Stimulated activated CD8-positive, alpha-beta memory T cell treated with anti-CD3 and anti-CD28 coated beads, Interleukin-4, amount 100 ng/mL, for 4 hours (primary cell): Measurements from ENCODE around the gene ADAM29.
"Not testable (repeated sequence)": the region's sequence is repeated elsewhere in the genome, so short reads cannot be mapped to it uniquely, and the experiment has no call there.

Experiments
- DNase-seq, 2 donors: peaks; one replicate each; pipeline ENCODE4 v3.0.0-alpha.2; 2020; ENCODE audit warnings: low read depth in 2 of 2, low spot score in 1 of 2

ADAM29 gene

DNA sequence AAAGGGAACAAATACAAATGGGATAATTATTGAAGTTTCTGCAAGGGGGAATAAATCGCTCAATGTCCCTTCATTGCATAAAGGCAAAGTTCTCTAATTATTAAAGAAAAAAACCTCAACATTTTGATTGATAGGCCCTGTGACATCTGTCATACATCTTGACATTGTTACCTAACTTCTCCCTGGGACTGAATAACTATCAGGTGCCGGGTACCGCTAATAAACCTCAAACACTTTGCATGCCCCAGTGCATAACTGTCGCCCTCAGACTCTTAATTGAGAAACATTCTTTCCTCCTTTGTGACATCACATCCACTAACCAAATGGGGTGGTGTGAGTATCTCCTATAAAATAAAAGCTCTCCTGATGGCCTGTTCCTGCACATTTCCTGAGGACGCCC lies at the start of gene ADAM29:
Gene ADAM29 (plus strand): TSS at position 301 of the 400 bp plus-strand sequence. CDS start 57,168 bp downstream, outside the sequence.
- no peak for DNase-seq

DNA sequence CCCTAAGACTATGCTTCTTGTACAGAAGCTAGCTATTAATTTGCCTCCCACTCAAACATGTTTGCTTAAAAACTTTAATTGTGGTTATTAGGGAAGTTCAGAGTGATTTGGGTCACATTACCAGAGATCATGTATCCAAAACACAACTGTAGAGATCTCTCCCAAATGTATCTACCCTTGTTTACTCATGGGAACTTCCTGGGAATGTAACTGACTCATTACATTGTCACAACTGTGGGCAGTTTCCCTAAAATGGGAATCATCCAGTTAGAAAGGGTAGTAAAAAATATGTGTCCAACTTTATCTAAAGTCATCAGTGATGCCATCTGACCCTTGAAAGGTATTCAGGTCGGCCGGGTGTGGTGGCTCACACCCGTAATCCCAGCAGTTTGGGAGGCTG lies 48.8 kb upstream of the ADAM29 start:
- no peak for DNase-seq

DNA sequence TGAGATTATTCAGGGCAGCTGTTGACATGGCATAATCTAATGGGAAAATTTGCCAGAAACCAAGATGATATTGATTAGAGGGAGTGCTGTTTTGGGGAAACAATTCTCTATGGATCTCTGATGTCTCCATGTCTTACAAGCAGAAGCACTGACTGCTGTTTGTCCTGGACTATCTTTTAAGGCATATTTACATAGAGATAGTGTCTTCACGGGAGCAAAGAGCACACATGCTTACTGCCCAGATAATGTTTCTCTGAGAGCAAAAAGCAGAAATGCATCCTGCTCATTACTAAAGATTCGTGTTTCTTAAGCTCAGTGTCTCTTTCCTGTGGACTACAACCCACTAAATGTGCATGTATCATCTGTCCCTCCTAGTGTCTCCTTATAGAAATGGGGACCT lies 47.8 kb upstream of the ADAM29 start:
- DNase-seq: no peak

DNA sequence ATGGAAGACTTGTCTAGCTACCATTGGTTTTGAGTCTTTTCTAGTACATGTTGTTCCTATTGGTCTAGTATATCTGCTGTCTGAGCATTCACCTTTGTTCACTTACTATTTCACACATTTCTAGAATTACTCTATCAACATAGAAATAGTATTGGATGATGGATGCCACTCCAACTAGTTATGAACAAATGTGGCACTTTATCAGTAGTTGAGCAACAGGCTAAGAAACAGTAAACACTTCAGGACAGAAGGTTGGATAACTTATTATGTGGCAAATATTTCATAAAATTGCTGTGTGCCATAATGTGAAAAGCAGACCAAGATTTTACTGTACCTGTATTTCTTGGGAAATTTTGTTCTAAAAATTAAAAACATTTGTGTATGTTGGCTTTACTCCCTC lies 46.8 kb upstream of the ADAM29 start:
- no peak for DNase-seq

DNA sequence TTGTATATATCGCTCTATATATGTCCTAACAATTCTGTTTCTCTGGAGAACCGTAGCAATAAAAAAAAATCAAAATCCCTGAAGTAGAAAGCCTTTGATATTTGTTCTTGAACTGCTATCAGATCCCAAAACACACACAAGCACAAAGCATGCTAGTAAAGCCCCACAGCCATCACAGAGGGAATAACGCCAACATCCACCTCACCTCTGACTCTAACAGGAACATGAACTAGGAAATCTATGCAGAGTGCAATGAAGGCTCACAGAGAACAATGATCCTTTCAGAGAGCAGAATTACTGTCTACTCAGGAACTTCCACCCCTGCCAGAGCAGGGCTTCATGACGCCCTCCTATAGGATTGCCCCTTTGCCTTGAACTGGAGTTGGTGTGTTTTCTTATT lies 45.0 kb upstream of the ADAM29 start:
- DNase-seq: not testable (repeated sequence)

DNA sequence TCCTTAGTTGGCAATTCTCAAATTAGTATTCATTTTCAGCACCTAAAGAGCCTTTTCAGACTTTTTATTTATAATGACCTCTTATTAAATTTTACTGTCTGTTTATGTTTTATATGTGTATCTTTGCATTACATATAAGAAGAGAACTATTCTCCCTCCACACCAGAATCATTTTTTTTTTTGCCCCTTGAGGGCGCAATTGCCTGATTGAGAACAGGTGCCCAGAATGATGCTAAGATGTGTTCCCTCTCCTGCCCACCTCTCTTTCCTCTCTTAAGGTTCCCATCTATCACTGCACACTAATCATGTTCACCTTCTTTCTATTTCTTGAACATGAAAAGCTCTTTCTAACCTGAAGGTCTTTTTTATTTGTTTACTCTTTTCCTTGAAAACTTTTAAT lies 44.2 kb upstream of the ADAM29 start:
- no peak for DNase-seq

DNA sequence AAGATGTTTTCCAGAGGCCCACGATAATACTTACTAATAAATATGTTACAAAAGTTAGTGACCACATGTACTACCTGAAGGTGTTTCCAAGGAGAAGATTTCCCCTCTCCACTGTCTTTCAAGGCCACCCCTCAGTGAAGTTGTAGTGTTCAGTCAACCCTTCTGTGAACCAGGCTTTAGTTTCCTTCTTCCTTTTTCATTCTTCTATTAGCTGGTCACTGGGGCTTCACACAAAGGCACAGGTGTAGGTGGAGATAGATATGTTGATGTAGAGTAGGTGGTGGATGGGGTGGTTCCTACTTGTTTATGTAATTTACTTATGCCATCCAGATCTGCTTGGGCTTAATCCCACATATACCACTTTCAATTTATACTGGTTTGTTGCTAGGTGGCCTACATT lies 43.3 kb upstream of the ADAM29 start:
- no peak for DNase-seq

DNA sequence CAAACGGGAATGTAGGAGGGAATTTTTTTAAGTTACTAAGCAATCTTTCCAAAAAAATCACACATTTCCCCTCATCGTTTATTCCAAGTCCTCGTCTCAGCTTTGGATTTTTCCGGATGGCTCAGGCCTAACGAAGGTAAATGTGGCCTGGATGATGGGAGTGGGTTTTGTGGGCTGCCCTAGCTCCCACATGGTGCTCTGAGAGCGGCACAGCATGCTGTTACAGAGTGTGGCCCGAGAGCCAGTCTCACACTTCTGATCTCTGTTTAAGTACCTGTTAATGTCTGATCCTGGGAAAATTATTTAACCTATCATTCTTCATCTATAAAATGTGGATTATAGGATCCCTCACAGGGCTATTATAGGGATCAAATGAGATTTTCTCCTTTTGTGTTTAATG lies 38.2 kb upstream of the ADAM29 start:
- DNase-seq: no peak

DNA sequence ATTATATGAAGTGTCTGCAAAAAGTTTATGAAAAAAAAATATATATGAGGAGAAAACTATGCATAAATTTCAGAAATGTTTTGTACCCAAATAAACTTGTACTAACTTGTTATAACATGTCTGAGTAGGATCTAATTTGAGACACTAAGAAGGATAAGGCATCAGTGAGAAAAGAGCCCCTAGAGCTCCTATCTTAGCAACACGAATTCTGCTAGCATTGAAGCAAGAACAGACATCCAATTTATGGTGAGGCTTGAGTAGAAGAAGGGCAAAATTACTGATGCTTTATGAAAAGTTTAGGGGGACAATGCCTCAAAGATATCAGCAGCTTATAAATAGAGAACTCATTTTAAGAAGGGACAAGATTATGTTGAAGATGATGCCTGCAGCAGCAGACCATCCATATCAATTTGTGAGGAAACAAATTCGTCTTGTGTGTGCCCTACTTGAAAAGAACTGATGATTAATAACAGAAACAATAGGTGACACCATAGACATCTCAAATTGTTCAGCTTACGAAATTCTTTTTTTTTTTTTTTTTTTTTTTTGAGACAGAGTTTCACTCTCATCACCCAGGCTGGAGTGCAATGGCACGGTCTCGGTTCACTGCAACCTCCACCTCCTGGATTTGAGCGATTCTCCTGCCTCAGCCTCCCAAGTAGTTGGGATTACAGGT lies 35.7 kb upstream of the ADAM29 start:
- DNase-seq: no peak

DNA sequence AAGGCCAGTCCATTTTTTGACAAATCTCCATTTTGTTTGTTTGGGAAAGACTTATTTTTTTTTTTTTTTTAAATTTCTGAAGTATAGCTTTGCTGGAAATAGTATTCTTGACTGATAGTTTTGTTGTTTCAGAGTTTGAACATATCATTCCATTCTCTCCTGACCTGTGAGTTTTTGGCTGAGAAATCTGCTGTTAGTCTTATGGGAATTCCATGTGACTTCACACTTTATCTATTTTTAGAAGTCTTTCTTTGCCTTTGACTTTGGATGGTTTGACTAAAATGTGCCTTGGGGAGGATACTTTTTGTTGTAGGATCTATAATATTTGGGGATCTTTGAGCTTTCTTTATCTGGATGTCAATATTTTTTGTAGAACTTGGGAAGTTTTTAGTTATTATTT lies 10.7 kb upstream of the ADAM29 start:
- no peak for DNase-seq

DNA sequence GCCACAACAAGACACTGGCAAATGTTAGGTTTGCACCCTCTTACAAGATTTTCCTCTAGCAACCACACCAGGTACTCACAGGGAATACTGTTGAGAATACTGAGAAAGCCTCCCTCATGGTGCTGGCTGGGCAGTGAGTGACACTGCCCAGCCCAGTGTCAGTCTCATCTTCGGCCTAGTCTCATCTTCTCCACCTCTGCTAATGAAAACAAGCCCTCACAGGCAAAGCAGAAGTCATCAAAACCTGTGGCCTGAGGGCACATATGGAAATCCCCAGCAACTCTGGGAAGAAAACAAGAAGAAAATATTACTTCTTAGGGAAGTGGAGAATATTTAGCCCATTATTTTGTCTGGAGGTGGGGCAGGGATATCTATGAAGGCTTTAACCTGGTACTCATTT lies 7.9 kb upstream of the ADAM29 start:
- DNase-seq: no peak

DNA sequence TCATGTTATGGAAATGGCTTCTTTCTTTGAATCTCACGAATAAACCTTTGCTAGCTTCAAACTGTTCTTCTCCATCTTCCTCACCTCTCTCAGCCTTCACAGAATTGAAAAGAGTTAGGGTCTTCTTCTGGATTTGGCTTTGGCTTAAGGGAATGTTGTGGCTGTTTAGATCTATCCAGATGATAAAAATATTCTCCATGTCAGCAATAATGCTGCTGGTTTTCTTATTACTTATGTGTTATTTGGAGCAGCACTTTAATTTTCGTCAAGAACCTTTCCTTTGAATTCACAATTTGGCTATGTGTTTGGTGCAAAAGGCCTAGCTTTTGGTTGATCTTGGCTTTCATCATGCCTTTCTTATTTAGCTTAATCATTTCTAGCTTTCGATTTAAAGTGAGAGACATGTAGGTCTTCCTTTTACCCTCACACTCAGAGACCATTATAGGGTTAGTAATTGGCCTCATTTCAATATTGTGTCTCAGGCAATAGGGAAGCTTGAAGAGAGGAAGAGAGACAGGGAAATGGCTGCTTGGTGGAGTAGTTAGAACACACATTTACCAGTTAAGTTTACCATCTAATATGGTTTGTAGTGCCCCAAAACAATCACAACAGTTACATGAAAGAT lies 5.1 kb upstream of the ADAM29 start:
- no peak for DNase-seq

DNA sequence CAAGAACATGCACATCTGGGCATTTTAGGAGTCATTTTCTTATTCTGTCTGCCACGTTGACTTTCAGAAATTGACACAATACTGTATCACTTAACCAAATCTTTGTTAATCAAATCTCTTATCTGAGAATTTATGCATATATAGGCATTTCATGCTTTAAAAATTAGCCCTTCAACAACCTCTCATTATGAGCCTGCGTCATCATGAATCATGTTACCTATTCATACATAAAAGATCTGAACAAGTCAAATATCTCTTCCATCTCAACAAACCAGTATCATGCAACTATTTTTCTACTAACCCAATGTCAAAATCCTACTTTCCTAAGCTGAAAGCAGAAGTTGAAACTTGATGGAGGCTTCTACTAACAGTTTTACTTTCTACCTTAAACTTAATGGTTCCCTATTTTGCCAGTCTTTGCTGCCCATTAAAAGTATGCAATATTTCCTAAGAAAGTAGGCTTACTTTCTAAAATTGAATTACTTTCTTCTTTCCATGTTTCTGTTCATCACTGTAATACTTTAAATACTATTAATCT lies 1.8 kb downstream of the ADAM29 start:
- no peak for DNase-seq

DNA sequence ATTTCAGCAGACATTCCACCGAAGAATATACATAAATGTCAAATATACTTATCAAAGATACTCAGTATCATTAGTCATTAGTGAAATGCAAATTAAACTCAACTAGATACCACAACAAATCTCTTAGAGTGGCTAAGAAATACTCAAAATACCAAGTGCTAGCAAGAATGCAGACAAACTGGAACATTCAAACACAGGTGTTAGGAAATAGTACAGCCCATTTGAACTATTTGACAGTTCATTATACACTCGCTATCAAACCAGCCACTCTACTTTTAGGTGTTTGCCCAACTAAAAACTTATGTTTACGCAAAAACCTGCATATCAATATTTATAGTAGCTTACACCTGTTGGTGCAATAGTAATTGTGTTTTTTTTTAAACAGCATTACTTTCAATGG lies 8.8 kb downstream of the ADAM29 start:
- no peak for DNase-seq

DNA sequence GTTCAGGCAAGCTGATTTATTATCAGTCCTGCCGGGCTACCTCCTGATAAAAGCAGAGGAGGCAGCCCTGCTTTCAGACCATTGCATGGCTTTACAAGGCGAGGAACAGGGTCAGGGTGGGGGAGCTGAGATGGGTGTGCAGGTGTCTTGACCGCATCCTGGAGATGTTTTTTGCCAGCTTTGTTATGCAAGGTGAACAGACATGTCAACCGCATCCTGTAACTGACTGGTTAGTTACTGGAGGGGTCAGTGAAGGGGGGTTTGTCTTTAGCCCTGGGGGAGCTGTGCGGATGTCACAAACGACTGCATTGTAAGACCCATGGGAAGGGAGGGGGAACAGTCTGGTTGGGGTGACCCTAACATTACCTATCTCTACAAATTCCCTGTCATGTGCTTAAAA lies 10.0 kb downstream of the ADAM29 start:
- DNase-seq: no peak

DNA sequence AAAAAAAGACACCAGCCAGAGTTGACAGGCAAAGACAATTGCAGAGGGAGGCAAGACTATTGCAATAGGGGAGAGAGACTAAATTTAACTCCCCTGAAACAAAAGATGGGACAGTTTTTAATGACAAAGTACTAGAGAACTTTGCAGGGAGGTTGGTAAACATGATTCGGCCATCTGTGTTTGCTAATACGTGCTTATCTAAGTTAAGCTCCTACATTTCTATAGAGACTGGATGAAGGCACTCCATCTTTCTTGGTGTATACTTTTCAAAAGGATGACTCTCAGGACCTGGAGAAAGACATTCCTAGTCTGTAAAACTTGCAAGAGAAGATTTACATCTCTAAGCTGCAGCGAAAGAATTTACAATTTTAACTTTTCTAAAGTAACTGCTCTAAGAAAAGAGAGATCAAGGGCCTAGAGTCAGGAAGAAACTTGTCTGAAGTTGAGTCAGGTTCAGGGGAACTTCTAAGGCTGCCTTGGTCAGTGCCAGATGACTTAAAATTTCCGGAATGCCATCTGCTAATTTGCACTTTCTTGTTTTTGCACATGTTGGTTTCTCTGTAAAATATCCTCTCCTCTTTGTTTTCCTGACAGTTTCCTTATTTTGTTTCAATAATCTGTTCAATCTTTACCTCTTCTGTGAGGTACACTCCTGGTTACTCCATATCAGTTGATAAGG lies 10.6 kb downstream of the ADAM29 start:
- DNase-seq: no peak

DNA sequence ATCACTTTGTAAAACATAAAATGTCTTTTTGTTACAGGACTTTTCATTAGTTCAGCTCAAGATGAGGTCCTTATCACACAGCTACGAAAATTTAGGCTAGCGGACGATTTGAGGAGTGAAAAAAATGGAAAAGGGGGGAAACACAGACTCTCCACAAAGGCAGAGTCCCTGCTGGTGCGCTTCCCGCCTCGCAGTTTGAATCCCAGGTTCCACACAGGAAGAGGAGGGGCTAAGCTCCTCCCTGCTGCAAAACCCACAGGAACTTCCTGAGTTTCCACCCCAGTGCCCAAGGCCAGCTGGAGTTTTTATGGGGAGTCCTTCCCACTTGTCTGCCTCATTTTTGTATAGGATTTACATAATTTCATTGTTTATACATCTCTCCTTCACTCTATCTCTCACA lies 11.2 kb downstream of the ADAM29 start:
- no peak for DNase-seq

DNA sequence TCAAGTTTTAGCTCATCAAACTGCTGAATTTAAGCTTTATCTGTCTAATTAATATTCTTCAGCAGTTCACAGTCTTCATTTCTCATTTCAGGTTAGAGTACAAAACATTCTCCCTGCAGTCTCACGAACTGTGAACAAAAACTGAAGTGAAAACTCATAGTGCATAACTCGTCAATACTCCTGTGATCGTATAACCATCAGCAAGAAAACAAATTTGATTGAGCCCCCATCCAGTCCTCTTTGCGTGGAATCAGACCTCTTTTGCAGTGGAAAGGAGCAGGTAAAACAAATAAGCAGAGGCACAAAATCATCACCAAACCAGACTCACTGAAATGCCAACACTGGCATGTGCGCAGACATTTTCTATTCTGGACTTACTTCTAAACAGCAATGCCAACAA lies 12.7 kb downstream of the ADAM29 start:
- DNase-seq: no peak

DNA sequence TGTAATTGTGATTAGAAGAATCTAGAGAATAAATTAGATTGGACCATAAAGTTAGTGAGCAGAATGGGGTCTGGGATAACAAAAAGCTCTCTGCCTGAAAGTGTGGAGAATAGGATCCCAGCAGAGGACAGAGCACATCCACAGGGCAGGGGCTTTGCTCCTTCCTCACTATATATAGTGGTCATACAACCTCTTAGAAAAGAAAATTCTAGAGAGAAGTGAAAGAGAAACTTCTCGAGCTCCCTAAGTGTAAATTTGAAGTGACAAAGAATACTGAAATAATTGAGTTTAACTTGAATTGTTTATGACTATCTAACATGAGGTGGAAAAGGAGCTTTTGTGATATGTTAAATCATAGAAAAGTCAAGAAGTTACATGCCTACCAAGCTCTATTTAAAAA lies 14.9 kb downstream of the ADAM29 start:
- DNase-seq: no peak

DNA sequence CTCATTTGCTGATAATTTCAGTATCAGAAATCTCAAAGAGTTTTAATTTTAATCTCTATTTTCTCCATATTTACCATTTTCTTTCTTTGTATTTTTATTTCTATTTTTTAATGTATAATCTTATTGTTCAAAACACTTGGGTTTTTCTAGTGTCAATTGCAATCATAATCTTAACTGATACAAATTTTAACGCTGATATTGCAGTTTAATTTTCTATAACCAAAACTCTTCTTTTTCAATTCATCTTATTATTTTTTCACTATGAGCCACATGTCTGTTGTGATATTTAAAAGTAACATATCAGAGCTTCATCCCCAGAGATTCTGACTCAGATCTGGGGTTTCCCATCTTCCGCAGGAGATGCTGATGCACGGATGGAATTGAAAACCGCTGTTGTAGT lies 16.2 kb downstream of the ADAM29 start:
- no peak for DNase-seq

DNA sequence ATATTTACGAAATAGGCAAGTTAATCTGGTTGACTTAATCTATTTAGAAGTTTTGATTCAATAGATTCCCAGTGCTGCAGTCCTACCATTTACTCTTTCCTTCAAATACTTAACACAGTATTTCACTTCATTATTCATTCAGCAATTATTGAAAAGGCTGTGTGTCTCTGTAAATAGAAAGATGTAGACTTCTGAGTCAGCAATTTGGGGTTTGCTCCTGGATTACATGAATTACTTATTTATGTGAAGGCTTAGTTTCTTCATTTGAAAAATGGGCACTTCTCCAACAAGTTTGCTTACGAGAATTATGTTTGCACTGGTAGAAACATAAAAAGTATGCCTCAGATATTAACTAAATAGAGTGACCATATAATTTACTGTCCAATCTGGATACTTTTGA lies 17.4 kb downstream of the ADAM29 start:
- DNase-seq: no peak

DNA sequence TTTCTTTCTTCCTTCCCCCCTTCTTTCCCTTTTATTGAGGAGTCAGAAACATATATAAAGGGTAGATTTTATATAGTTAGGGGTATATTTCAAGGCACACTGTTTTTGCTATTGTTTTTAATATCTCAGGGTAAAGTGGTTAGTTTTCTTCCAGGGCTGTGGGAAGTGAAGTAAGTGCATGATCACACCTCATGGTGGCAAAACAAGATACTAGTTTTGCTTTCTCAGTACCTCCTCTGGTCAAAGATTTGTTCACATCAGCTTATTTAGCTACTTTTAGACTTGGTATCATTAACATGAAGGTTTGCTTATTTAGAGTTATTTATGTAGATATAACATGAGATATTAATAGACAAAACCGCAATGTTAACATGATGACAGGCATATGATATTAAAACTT lies 21.8 kb downstream of the ADAM29 start:
- DNase-seq: no peak
